ENCODE data around the gene LHFPL6.

DNA sequence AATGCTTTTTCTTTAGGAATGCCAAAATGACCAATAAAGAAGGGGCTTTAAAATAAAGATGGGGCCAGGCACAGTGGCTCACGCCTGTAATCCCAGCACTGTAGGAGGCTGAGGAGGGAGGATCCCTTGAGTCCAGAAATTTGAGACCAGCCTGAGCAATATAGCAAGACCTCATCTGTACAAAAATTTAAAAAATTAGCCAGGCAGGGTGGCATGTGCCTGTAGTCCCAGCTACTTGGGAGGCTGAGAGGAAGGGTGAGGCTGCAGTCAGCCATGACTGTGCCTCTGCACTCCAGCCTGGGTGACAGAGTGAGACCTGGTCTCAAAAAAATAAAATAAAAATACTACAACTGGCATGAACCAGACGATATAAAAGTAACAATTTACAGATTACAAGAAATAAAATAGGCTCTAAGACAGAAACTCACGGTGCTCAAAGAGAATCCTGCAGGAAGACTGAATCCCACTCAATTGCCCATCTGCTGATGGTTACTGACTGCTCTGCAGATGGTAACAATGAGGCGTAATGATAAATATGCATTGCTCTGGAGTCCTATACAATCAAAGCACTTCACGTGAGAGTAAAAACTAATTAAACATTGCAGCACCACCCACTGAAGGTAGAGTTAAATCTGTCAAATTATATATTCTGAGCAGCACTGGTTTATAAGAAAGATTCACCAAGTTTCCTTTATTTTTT lies 93.2 kb downstream of the LHFPL6 start:
- TF ChIP-seq EZH2 (IDR thresholded peaks at IDR 0.05; ENCODE audit: insufficient read depth, poor library complexity, severe bottlenecking), result no peak
- no peak for TF ChIP-seq EZH2phosphoT487 (IDR thresholded peaks at IDR 0.05; ENCODE audit: insufficient read depth, low read depth)

Data from GM23248 (cell line).